Endothelial cell (in vitro differentiated cells): ENCODE measurements around the gene ZNF217. TPM values are rescaled to one million over a fixed set of nuclear protein-coding genes. Genes with fewer than 3 reads are reported as not detected.
A peak's percentile ranks its signal among the peaks of the same experiment; 100 is the strongest.
"Not testable (repeated sequence)": the region's sequence is repeated elsewhere in the genome, so short reads cannot be mapped to it uniquely, and the experiment has no call there.

ENCODE experiments used
- DNase-seq: peaks from one replicate; pipeline ENCODE4 v3.0.0; 2021; ENCODE audit warnings: low spot score
- H3K27ac Mint-ChIP-seq: one replicate; pipeline ENCODE4 v1.8.0; 2021; ENCODE audit warnings: mixed read lengths, inconsistent platforms; ENCODE audit not compliant: unreplicated experiment
- H3K27me3 Mint-ChIP-seq: one replicate; pipeline ENCODE4 v1.8.0; 2021; ENCODE audit warnings: mild to moderate bottlenecking, moderate library complexity, mixed read lengths, inconsistent platforms; ENCODE audit not compliant: unreplicated experiment
- H3K36me3 Mint-ChIP-seq: one replicate; pipeline ENCODE4 v1.8.0; 2021; ENCODE audit warnings: mild to moderate bottlenecking, low read depth, mixed read lengths, inconsistent platforms; ENCODE audit not compliant: unreplicated experiment
- H3K4me1 Mint-ChIP-seq: one replicate; pipeline ENCODE4 v1.8.0; 2021; ENCODE audit warnings: mild to moderate bottlenecking, mixed read lengths, inconsistent platforms; ENCODE audit not compliant: unreplicated experiment
- H3K4me3 Mint-ChIP-seq: one replicate; pipeline ENCODE4 v1.8.0; 2021; ENCODE audit warnings: mild to moderate bottlenecking, mixed read lengths, inconsistent platforms; ENCODE audit not compliant: unreplicated experiment
- H3K9me3 Mint-ChIP-seq: one replicate; pipeline ENCODE4 v1.8.0; 2021; ENCODE audit warnings: mixed read lengths, inconsistent platforms; ENCODE audit not compliant: unreplicated experiment
- CTCF ChIP-seq: fragments of 200-600 bp; sonication (generic); IDR thresholded peaks from one replicate; pipeline ENCODE4 v1.5.0; 2021; ENCODE audit warnings: antibody characterized with exemption; ENCODE audit not compliant: unreplicated experiment
- total RNA-seq: library from RNA; stranded (reverse); fragmentation: NEBNext Ultra II Directional; extraction: Animal tissue kit (Norgen Biotek cat#: 25700); gene quantifications from one replicate; pipeline ENCODE4 v1.2.1, GENCODE V29; 2021; ENCODE audit not compliant: unreplicated experiment

The ZNF217 gene
- total RNA-seq, 1 donor from 2014 or later, result 76.7 TPM

- H3K4me1 Mint-ChIP-seq, result peaks cover 50% of the 10 kb centered on the region
- H3K27me3 Mint-ChIP-seq, result peaks cover 8% of the 10 kb centered on the region
- peak overlapping the region; percentile 97 for H3K27ac Mint-ChIP-seq
- H3K36me3 Mint-ChIP-seq, result no peaks in the 10 kb centered on the region
- peak; percentile 47 for TF ChIP-seq CTCF
- peak; percentile 100 for DNase-seq
- peak overlapping the region; percentile 94 for H3K4me3 Mint-ChIP-seq
- H3K9me3 Mint-ChIP-seq, result no peaks in the 10 kb centered on the region
Observed at GRCh38 chr20:53594068-53595017, 704 bp upstream of the ZNF217 start.

GRCh38 chr20:53592992-53593465 is 610 bp downstream of the ZNF217 start:
- peak overlapping the region; percentile 99 for H3K27ac Mint-ChIP-seq
- TF ChIP-seq CTCF, result no peak

GRCh38 chr20:53592454-53592991 is 1.1 kb downstream of the ZNF217 start:
- DNase-seq, result peak; percentile 59
- H3K4me1 Mint-ChIP-seq, result peaks cover 45% of the 10 kb centered on the region
- H3K4me3 Mint-ChIP-seq, result peak overlapping the region; percentile 98

More at GRCh38 chr20:53592992-53593465, 610 bp downstream of the ZNF217 start:
- H3K27me3 Mint-ChIP-seq, result peaks cover 7% of the 10 kb centered on the region
- H3K4me1 Mint-ChIP-seq, result peaks cover 50% of the 10 kb centered on the region
- peak overlapping the region; percentile 98 for H3K4me3 Mint-ChIP-seq
- H3K36me3 Mint-ChIP-seq, result no peaks in the 10 kb centered on the region
- H3K9me3 Mint-ChIP-seq, result no peaks in the 10 kb centered on the region
- peak; percentile 37 for DNase-seq

GRCh38 chr20:53591941-53592441 is 1.6 kb downstream of the ZNF217 start:
- H3K9me3 Mint-ChIP-seq, H3K27me3 Mint-ChIP-seq, H3K36me3 Mint-ChIP-seq, DNase-seq: not testable (repeated sequence)
- Mint-ChIP-seq H3K4me3 (peak overlapping the region; percentile 98), H3K27ac (peak overlapping the region; percentile 99), H3K4me1 (peaks cover 42% of the 10 kb centered on the region)

More at GRCh38 chr20:53592454-53592991, 1.1 kb downstream of the ZNF217 start:
- not testable (repeated sequence) for H3K36me3 Mint-ChIP-seq, H3K27me3 Mint-ChIP-seq, H3K9me3 Mint-ChIP-seq
- peak overlapping the region; percentile 99 for H3K27ac Mint-ChIP-seq

GRCh38 chr20:53591206-53591741 is 2.4 kb downstream of the ZNF217 start:
- H3K36me3 Mint-ChIP-seq, H3K27me3 Mint-ChIP-seq, DNase-seq, H3K9me3 Mint-ChIP-seq: not testable (repeated sequence)
- Mint-ChIP-seq H3K4me1 (peaks cover 41% of the 10 kb centered on the region), H3K27ac (peak overlapping the region; percentile 99), H3K4me3 (peak overlapping the region; percentile 98)

- not testable (repeated sequence) for H3K9me3 Mint-ChIP-seq, DNase-seq, H3K36me3 Mint-ChIP-seq, H3K27me3 Mint-ChIP-seq
- peaks cover 46% of the 10 kb centered on the region for H3K4me1 Mint-ChIP-seq
- peak overlapping the region; percentile 98 for H3K4me3 Mint-ChIP-seq
- H3K27ac Mint-ChIP-seq, result peak overlapping the region; percentile 99
Observed at GRCh38 chr20:53590608-53591007, 3.0 kb downstream of the ZNF217 start.

- DNase-seq, H3K27me3 Mint-ChIP-seq, H3K36me3 Mint-ChIP-seq, H3K9me3 Mint-ChIP-seq: not testable (repeated sequence)
- H3K4me3 Mint-ChIP-seq, result peak overlapping the region; percentile 98
- peak overlapping the region; percentile 93 for H3K27ac Mint-ChIP-seq
- peaks cover 49% of the 10 kb centered on the region for H3K4me1 Mint-ChIP-seq
Observed at GRCh38 chr20:53590122-53590521, 3.5 kb downstream of the ZNF217 start.

- not testable (repeated sequence) for H3K27me3 Mint-ChIP-seq, H3K36me3 Mint-ChIP-seq, H3K9me3 Mint-ChIP-seq, DNase-seq
- H3K27ac Mint-ChIP-seq, result peak overlapping the region; percentile 93
- H3K4me3 Mint-ChIP-seq, result peak overlapping the region; percentile 84
- H3K4me1 Mint-ChIP-seq, result peaks cover 48% of the 10 kb centered on the region
Observed at GRCh38 chr20:53589321-53590065, 4.1 kb downstream of the ZNF217 start.

- not testable (repeated sequence) for DNase-seq, H3K9me3 Mint-ChIP-seq, H3K36me3 Mint-ChIP-seq, H3K27me3 Mint-ChIP-seq, H3K4me3 Mint-ChIP-seq
- H3K4me1 Mint-ChIP-seq, result peaks cover 55% of the 10 kb centered on the region
- H3K27ac Mint-ChIP-seq, result peak overlapping the region; percentile 18
Observed at GRCh38 chr20:53587157-53587703, 6.4 kb downstream of the ZNF217 start.
